Glomerular visceral epithelial cell (primary cell): ENCODE measurements around the gene E2F2.

Experiments
- DNase-seq: peaks from one replicate; pipeline ENCODE4 v3.0.0-alpha.2; 2016; ENCODE audit errors: extremely low spot score

The E2F2 gene

GRCh38 chr1:23530747-23531561 lies at the start of gene E2F2:
Gene E2F2, minus strand, starts transcription at chr1:23531233. Its CDS starts 440 bp downstream, at chr1:23530793.
- peak; percentile 88 for DNase-seq

- no peak for DNase-seq
Measured at GRCh38 chr1:23578997-23579363, 47.9 kb upstream of the E2F2 start.

GRCh38 chr1:23578311-23578996 lies 47.4 kb upstream of the E2F2 start:
- no peak for DNase-seq

GRCh38 chr1:23577056-23578004 lies 46.3 kb upstream of the E2F2 start:
- peak; percentile 63 for DNase-seq

GRCh38 chr1:23576338-23577055 lies 45.5 kb upstream of the E2F2 start:
- no peak for DNase-seq

GRCh38 chr1:23575226-23575810 lies 44.3 kb upstream of the E2F2 start:
- no peak for DNase-seq

GRCh38 chr1:23574265-23574754 lies 43.3 kb upstream of the E2F2 start:
- peak; percentile 67 for DNase-seq

GRCh38 chr1:23573574-23574182 lies 42.6 kb upstream of the E2F2 start:
- no peak for DNase-seq

- DNase-seq: no peak
Measured at GRCh38 chr1:23571465-23571864, 40.4 kb upstream of the E2F2 start.

GRCh38 chr1:23570001-23570691 lies 39.1 kb upstream of the E2F2 start:
- no peak for DNase-seq

- no peak for DNase-seq
Measured at GRCh38 chr1:23568608-23569383, 37.8 kb upstream of the E2F2 start.

GRCh38 chr1:23567996-23568607 lies 37.1 kb upstream of the E2F2 start:
- no peak for DNase-seq

- no peak for DNase-seq
Measured at GRCh38 chr1:23567629-23567995, 36.6 kb upstream of the E2F2 start.

GRCh38 chr1:23566304-23566703 lies 35.3 kb upstream of the E2F2 start:
- DNase-seq: no peak

GRCh38 chr1:23565776-23566175 lies 34.7 kb upstream of the E2F2 start:
- DNase-seq: no peak

- no peak for DNase-seq
Measured at GRCh38 chr1:23564529-23565122, 33.6 kb upstream of the E2F2 start.

GRCh38 chr1:23563755-23564374 lies 32.8 kb upstream of the E2F2 start:
- DNase-seq: no peak

- DNase-seq: no peak
Measured at GRCh38 chr1:23563003-23563402, 32.0 kb upstream of the E2F2 start.
